GM18499 (cell line): ENCODE results near the gene C1S.
"Not testable (repeated sequence)": the region's sequence is repeated elsewhere in the genome, so short reads cannot be mapped to it uniquely, and the experiment has no call there.

ENCODE experiments used
- ATAC-seq: cut with Tn5 transposase; IDR thresholded peaks from one replicate; pipeline ENCODE4 v1.9.1; 2021; ENCODE audit warnings: moderate number of reproducible peaks; ENCODE audit not compliant: insufficient read depth, unreplicated experiment

C1S gene

GRCh38 chr12:7100239-7100638 is 39.7 kb downstream of the C1S start:
- no peak for ATAC-seq

GRCh38 chr12:7101047-7101693 is 40.7 kb downstream of the C1S start:
- no peak for ATAC-seq

- no peak for ATAC-seq
Measured at GRCh38 chr12:7101694-7102131, 41.2 kb downstream of the C1S start.

- ATAC-seq = no peak
Measured at GRCh38 chr12:7102582-7102981, 42.1 kb downstream of the C1S start.

GRCh38 chr12:7103837-7104584 is 43.5 kb downstream of the C1S start:
- ATAC-seq = no peak

- ATAC-seq = no peak
Measured at GRCh38 chr12:7106082-7106481, 45.6 kb downstream of the C1S start.

- not testable (repeated sequence) for ATAC-seq
Measured at GRCh38 chr12:7107181-7107580, 46.7 kb downstream of the C1S start.

- ATAC-seq = no peak
Measured at GRCh38 chr12:7107636-7108002, 47.1 kb downstream of the C1S start.

- peak; percentile 48 for ATAC-seq
Measured at GRCh38 chr12:7108003-7108795, 47.7 kb downstream of the C1S start.

GRCh38 chr12:7108796-7109571 is 48.5 kb downstream of the C1S start, which contains the start of gene C1RL:
TSS of gene C1RL (minus strand) at chr12:7109214. CDS start at chr12:7109180, 34 bp downstream.
- ATAC-seq = no peak

- ATAC-seq = no peak
Measured at GRCh38 chr12:7109572-7109920, 49.0 kb downstream of the C1S start.

GRCh38 chr12:7110661-7111060 is 50.1 kb downstream of the C1S start:
- ATAC-seq = no peak

- no peak for ATAC-seq
Measured at GRCh38 chr12:7112041-7112440, 51.5 kb downstream of the C1S start.

- no peak for ATAC-seq
Measured at GRCh38 chr12:7113389-7113871, 52.9 kb downstream of the C1S start.

- ATAC-seq = no peak
Measured at GRCh38 chr12:7114008-7114407, 53.5 kb downstream of the C1S start.

- no peak for ATAC-seq
Measured at GRCh38 chr12:7114851-7115250, 54.3 kb downstream of the C1S start.

- ATAC-seq = no peak
Measured at GRCh38 chr12:7116196-7116595, 55.7 kb downstream of the C1S start.

GRCh38 chr12:7116916-7117315 is 56.4 kb downstream of the C1S start:
- no peak for ATAC-seq

GRCh38 chr12:7117670-7118069 is 57.2 kb downstream of the C1S start:
- no peak for ATAC-seq

- no peak for ATAC-seq
Measured at GRCh38 chr12:7118881-7119280, 58.4 kb downstream of the C1S start.
